Measurements from ENCODE around the gene LILRA2. TPM values are rescaled to one million over a fixed set of nuclear protein-coding genes. Genes with fewer than 3 reads are reported as not detected.
"Not testable (repeated sequence)": the region's sequence is repeated elsewhere in the genome, so short reads cannot be mapped to it uniquely, and the experiment has no call there.

The LILRA2 gene
- total RNA-seq, 1 donor from 2014 or later = not detected

DNA sequence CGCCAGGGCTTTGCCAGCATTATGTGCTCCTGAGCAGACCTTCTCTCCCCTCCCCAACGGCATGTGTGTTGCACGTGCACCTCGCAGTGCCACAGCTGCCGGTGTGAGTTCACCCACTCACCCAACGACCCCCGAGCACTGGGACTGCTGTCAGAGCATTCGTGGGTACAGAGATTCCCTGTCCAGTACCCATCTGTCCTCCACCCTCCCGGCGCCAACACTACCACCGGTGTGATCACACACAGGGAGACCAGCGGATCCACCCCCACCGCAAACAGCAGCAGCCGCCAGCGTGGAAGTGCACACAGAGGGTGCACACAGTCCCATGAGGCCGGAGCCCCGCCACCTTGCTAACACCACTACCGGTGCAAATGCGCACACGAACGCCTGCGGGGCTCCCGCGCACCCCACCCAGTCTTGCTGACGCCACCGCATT is 35.8 kb downstream of the LILRA2 start:
- intact Hi-C loops (cut with micrococcal nuclease) = no loop called here

DNA sequence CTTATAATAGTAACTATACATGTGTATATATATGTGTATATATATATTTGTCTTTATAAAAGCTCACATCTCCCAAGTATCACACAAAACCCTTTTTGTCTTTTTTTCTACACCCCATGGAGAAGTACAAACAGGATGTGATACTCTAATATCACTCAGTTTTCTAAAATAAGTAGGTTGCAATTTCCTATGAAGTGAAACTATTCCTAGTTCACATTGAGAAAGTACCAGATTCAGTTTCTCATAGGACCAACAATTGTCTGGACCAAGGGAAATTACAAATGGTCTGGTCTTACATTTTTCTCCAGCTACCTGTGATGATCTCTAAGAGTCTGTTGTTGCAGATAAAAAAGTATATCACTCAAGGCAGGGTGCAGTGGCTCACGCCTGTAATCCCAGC is 38.8 kb downstream of the LILRA2 start:
- intact Hi-C loops (cut with micrococcal nuclease) = no loop called here

- intact Hi-C loops (cut with micrococcal nuclease) = no loop called here
Observed at GRCh38 chr19:54614726-54615125, 41.1 kb downstream of the LILRA2 start.

DNA sequence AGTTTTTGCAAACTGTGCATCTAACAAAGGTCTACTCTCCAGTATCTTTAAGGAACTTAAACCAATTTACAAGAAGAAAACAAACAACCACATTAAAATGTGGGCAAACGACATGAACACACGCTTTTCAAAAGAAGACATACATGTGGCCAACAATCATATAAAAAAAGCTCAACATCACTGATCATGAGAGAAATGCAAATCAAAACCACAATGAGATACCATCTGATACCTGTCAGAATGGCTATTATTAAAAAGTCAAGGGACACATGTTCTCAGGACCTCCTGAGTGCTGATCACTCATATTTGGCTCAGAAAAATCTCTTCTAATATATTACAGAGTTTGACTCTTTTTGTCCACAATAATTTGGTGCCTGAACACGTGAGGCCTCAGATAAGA is 42.5 kb downstream of the LILRA2 start:
- intact Hi-C loops (cut with micrococcal nuclease) = no loop called here

GRCh38 chr19:54616821-54617560 is 43.4 kb downstream of the LILRA2 start:
- intact Hi-C loops (cut with micrococcal nuclease) = no loop called here

GRCh38 chr19:54620464-54620863 is 46.9 kb downstream of the LILRA2 start:
- intact Hi-C loops (cut with micrococcal nuclease) = no loop called here

- intact Hi-C loops (cut with micrococcal nuclease) = no loop called here
Observed at GRCh38 chr19:54622431-54622830, 48.8 kb downstream of the LILRA2 start.

GRCh38 chr19:54624234-54624633 is 50.6 kb downstream of the LILRA2 start:
- intact Hi-C loops (cut with micrococcal nuclease) = not testable (repeated sequence)

GRCh38 chr19:54624934-54625730 is 51.5 kb downstream of the LILRA2 start:
- intact Hi-C loops (cut with micrococcal nuclease) = not testable (repeated sequence)

- intact Hi-C loops (cut with micrococcal nuclease) = no loop called here
Observed at GRCh38 chr19:54626757-54627156, 53.2 kb downstream of the LILRA2 start.

- intact Hi-C loops (cut with micrococcal nuclease) = not testable (repeated sequence)
Observed at GRCh38 chr19:54627912-54628311, 54.3 kb downstream of the LILRA2 start.

- intact Hi-C loops (cut with micrococcal nuclease) = loop anchor here (5.0 kb wide), 1 partner anchor 333 kb away; no protein-coding TSS in a partner anchor
Observed at GRCh38 chr19:54630262-54630661, 56.7 kb downstream of the LILRA2 start, which contains the start of gene LILRB1. LILRB1 (plus strand) TSS chr19:54630484; CDS start chr19:54631074, 590 bp downstream.

GRCh38 chr19:54630782-54631181 is 57.2 kb downstream of the LILRA2 start:
- intact Hi-C loops (cut with micrococcal nuclease) = loop anchor here (5.0 kb wide), 1 partner anchor 333 kb away; no protein-coding TSS in a partner anchor

DNA sequence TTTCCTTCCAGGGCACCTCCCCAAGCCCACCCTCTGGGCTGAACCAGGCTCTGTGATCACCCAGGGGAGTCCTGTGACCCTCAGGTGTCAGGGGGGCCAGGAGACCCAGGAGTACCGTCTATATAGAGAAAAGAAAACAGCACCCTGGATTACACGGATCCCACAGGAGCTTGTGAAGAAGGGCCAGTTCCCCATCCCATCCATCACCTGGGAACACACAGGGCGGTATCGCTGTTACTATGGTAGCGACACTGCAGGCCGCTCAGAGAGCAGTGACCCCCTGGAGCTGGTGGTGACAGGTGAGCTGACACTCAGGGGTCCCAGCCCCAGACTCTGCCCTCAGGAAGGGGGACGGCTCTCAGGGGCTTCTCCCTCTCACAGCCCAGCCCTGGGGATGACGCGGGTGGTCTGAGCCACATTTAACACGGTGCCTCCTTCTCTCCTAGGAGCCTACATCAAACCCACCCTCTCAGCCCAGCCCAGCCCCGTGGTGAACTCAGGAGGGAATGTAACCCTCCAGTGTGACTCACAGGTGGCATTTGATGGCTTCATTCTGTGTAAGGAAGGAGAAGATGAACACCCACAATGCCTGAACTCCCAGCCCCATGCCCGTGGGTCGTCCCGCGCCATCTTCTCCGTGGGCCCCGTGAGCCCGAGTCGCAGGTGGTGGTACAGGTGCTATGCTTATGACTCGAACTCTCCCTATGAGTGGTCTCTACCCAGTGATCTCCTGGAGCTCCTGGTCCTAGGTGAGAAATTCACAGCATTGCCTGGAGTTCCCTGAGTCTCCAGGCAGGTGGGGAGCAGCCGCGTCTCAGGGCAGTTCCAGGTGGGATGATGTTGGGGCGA is 58.1 kb downstream of the LILRA2 start:
- intact Hi-C loops (cut with micrococcal nuclease) = loop anchor here (5.0 kb wide), 1 partner anchor 334 kb away; no protein-coding TSS in a partner anchor

GRCh38 chr19:54632517-54632916 is 58.9 kb downstream of the LILRA2 start:
- intact Hi-C loops (cut with micrococcal nuclease) = loop anchor here (5.0 kb wide), 1 partner anchor 335 kb away; no protein-coding TSS in a partner anchor

- intact Hi-C loops (cut with micrococcal nuclease) = loop anchor here (5.0 kb wide), 1 partner anchor 336 kb away; no protein-coding TSS in a partner anchor
Observed at GRCh38 chr19:54633401-54633800, 59.8 kb downstream of the LILRA2 start.

- intact Hi-C loops (cut with micrococcal nuclease) = not testable (repeated sequence)
Observed at GRCh38 chr19:54636081-54636480, 62.5 kb downstream of the LILRA2 start.

- intact Hi-C loops (cut with micrococcal nuclease) = no loop called here
Observed at GRCh38 chr19:54638683-54639082, 65.1 kb downstream of the LILRA2 start.

Measured in T-helper 2 cell treated with Interferon-gamma antibody and Interleukin-4, amounts not matched to agents 100 ng/mL and 5 ng/mL, for 36 hours (primary cell).